GM12873 (cell line): ENCODE results near the gene ENTPD3.

Experiments used
- TF ChIP-seq, protein P1 (sequence below): IDR thresholded peaks from 2 replicates; pipeline ENCODE4 v1.5.1; 2012; ENCODE audit warnings: low read depth, mild to moderate bottlenecking, moderate library complexity, low read length, control low read depth; ENCODE audit not compliant: insufficient read depth; ENCODE audit errors: missing control alignments

ENTPD3 gene, protein sequence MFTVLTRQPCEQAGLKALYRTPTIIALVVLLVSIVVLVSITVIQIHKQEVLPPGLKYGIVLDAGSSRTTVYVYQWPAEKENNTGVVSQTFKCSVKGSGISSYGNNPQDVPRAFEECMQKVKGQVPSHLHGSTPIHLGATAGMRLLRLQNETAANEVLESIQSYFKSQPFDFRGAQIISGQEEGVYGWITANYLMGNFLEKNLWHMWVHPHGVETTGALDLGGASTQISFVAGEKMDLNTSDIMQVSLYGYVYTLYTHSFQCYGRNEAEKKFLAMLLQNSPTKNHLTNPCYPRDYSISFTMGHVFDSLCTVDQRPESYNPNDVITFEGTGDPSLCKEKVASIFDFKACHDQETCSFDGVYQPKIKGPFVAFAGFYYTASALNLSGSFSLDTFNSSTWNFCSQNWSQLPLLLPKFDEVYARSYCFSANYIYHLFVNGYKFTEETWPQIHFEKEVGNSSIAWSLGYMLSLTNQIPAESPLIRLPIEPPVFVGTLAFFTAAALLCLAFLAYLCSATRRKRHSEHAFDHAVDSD

DNA sequence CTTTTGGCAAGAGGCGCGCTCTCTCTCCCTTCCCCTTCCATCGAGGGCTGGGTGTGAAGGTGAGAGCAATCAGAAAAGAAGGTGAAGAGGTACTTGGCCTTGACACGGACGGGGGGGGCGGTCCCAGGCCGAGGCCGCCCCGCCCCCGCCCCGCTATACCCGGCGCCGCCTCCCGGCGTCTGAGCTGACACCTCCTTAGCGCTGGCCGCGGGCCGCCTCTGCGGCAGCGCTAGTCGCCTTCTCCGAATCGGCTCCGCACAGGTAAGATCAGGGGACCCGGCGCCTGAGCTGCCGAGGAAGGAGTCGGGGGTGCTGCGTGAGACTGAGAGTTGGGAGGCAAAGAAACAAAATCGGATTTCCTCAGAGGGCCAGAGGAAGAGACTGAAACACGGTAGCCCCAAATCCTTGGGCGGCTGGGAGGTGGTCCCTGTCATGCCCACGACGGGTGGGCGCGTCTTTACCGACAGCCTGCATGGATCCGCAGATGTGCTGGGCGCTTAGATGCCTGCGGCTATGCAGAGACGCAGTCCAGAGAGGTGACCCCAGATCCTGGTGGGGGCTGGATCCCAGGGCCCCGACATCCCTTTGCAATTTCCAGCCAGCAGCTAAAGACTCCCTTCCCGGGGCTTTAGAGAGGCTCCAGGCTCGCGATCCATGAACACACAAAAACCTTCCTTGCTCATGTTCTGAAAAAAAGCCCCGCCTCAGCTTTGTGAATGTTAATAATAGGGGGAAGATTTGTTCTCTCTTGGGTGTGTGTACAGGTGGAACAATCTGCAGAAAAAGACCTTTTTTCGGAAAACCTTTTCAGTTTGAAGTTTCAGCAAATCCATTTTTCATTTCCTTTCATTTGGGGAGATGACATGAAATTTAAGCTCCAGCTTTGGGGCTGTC lies at the start of gene ENTPD3:
Gene ENTPD3, plus strand, starts transcription at position 184 of the 894 bp plus-strand sequence. CDS start 874 bp downstream, outside the sequence.
- TF ChIP-seq, protein P1, sequence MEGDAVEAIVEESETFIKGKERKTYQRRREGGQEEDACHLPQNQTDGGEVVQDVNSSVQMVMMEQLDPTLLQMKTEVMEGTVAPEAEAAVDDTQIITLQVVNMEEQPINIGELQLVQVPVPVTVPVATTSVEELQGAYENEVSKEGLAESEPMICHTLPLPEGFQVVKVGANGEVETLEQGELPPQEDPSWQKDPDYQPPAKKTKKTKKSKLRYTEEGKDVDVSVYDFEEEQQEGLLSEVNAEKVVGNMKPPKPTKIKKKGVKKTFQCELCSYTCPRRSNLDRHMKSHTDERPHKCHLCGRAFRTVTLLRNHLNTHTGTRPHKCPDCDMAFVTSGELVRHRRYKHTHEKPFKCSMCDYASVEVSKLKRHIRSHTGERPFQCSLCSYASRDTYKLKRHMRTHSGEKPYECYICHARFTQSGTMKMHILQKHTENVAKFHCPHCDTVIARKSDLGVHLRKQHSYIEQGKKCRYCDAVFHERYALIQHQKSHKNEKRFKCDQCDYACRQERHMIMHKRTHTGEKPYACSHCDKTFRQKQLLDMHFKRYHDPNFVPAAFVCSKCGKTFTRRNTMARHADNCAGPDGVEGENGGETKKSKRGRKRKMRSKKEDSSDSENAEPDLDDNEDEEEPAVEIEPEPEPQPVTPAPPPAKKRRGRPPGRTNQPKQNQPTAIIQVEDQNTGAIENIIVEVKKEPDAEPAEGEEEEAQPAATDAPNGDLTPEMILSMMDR, result no peak

DNA sequence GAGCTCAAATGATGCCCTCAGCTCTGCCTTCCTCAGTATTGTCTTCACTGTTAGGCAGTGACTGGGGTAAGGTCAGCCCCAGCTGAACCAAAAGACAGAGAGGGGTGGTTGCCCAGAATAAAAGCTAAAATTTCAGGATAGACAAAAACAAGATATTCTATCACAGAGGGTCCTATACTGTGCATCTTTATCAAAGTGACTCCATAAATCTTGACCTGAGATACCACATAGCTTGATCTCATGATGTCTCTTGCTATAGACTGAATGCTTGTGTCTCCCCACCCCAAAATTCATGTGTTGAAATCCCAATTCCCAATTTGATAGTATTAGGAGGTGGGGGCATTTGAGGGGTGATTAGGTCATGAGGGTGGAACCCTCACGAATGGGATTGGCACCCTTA lies 47.1 kb upstream of the ENTPD3 start:
- TF ChIP-seq, protein P1, result no peak

DNA sequence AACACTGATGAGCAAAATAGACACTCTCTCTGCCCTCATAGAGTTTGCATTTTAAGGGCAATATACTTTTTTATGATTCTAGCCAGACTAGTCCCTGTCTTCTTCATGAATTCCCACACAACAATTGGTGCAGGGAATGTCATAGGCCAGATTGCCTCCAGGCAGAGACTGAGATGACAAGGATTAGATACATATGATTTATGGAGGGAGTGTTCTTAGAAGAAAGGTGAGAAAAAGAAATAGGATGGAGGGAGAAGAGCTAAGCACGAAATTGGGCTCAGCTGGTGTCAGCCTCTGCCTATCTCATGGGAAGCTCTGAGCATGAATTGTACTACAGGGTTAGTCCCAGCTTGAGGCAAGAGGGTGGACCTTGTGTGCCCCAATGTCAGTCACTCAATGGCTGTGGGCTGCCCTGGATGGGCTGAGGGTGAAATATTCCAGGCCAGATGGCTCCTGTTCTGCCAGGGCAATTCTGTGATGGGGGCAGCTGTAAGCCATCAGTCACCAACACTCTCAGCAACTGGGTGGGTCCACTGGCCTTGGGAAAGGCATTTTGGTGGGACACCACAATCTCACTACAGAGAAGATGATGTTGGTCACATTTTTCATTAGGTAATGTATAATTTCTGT lies 46.3 kb upstream of the ENTPD3 start:
- TF ChIP-seq, protein P1, result no peak

DNA sequence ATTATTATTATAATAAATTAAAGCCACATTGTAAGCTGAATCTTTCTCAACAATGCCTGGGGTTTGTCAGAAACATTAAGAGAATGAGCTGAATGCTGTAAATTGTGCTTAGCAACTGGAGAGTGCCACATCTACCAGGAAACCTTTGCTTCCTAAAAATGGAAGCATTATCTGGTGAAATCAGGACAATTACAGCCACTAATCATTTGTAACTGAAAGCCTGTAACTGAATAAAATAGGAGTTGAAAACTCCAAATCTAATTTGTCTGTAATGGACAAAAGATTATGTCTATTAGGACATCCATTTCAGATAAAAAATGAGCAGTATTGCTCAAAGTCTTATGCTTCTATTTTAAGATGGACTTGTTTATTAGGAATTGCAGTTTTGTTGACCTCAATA lies 45.3 kb upstream of the ENTPD3 start:
- TF ChIP-seq, protein P1, result no peak

GRCh38 chr3:40350529-40350928 lies 36.5 kb upstream of the ENTPD3 start:
- TF ChIP-seq, protein P1, result no peak

DNA sequence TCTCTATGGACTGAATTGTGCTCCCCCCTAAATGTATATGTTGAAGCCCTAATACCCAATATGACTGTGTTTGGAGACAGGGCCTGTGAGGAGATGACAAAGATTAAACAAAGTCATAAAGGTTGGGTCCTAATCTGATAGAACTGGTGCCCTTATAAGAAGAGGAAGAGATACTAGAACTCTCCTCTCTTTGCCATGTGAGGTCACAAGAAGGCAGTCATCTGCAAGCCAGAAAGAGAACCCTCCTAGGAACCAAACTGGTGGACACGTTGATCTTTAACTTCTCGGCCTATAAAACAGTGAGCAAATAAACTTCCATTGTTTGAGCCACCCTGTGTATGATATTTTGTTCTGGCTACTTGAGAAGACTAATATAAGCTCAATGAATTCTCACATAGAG lies 31.6 kb upstream of the ENTPD3 start:
- TF ChIP-seq, protein P1, result no peak
